ENCODE results near the gene UBD.

UBD gene

GRCh38 chr6:29521006-29521680 lies 38.4 kb downstream of the UBD start:
- DNase-seq (ENCODE audit: low spot score) = no peak

GRCh38 chr6:29520232-29520631 lies 39.3 kb downstream of the UBD start:
- no peak for DNase-seq (ENCODE audit: low spot score)

GRCh38 chr6:29519291-29520010 lies 40.1 kb downstream of the UBD start:
- DNase-seq (ENCODE audit: low spot score) = no peak

GRCh38 chr6:29517728-29518440 lies 41.6 kb downstream of the UBD start:
- no peak for DNase-seq (ENCODE audit: low spot score)

GRCh38 chr6:29517245-29517644 lies 42.3 kb downstream of the UBD start:
- no peak for DNase-seq (ENCODE audit: low spot score)

GRCh38 chr6:29516108-29516507 lies 43.4 kb downstream of the UBD start:
- no peak for DNase-seq (ENCODE audit: low spot score)

- no peak for DNase-seq (ENCODE audit: low spot score)
Measured at GRCh38 chr6:29510746-29511300, 48.7 kb downstream of the UBD start.

- DNase-seq (ENCODE audit: low spot score) = no peak
Measured at GRCh38 chr6:29510202-29510601, 49.3 kb downstream of the UBD start.

GRCh38 chr6:29509711-29510110 lies 49.8 kb downstream of the UBD start:
- DNase-seq (ENCODE audit: low spot score) = no peak

GRCh38 chr6:29509239-29509638 lies 50.3 kb downstream of the UBD start:
- no peak for DNase-seq (ENCODE audit: low spot score)

GRCh38 chr6:29507319-29507718 lies 52.2 kb downstream of the UBD start:
- DNase-seq (ENCODE audit: low spot score) = no peak

GRCh38 chr6:29506446-29507067 lies 53.0 kb downstream of the UBD start:
- DNase-seq (ENCODE audit: low spot score) = no peak

- DNase-seq (ENCODE audit: low spot score) = no peak
Measured at GRCh38 chr6:29505808-29506207, 53.7 kb downstream of the UBD start.
